Measurements from ENCODE around the gene C11orf65.

The C11orf65 gene, protein sequence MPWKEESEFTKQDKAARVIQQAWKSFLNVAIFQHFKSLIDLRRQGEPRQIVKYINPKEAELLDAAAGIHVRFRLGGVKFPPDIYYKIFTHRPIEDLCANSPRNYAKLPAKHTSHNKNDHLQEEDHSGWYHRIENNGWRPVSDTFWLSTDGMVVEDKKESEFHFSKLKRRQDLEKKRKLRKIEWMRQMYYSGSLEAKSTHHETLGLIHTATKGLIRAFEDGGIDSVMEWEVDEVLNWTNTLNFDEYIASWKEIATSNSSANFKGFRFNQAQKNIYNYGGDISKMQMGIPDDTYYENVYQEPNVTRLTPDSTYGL
- long read RNA-seq, partial matches to known transcripts: 1 of 3 reads
- long read RNA-seq, other reads (novel, unspliced or antisense): 2 of 3 reads

DNA sequence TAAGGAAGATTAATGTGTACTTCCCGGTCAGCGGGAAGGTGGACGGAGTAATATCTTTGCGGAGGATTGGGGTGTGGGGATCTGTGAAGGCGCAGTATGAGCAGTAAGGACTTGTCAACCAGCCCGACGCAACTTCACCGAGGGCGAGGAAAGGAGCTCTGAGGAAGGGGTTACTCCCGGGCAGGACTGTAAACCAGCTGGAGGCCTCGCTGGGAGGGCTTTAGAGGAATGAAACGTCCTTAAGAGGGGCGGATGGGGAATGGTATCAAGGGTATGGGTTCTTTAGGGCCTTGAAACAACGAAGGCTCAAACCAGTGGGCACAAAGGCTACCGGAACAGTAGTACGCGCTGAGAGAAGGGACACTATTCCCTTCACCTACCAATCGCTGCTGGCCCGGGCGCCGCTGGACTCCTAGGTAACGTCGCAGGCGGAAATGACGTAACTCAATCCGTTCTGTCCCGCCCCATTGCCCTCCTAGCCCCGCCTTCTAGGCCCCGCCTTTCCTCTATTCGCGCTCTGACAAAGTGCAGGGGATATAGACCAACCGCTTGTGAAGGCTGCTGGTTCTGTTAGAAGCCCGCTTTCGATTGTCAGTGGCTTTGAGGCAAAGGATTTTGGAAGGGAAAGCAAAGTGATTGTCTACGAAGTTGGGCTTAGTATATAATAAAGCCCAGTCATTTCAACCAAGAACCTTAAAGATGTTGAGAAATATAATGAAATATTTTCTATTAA lies at the start of gene C11orf65:
Gene C11orf65, minus strand, starts transcription at position 439 of the 733 bp plus-strand sequence. CDS start 5,970 bp downstream, outside the sequence.
- TF ChIP-seq GABPA (IDR thresholded peaks at IDR 0.05; ENCODE audit: low read depth): peak; percentile 73
- TF ChIP-seq, protein P1, sequence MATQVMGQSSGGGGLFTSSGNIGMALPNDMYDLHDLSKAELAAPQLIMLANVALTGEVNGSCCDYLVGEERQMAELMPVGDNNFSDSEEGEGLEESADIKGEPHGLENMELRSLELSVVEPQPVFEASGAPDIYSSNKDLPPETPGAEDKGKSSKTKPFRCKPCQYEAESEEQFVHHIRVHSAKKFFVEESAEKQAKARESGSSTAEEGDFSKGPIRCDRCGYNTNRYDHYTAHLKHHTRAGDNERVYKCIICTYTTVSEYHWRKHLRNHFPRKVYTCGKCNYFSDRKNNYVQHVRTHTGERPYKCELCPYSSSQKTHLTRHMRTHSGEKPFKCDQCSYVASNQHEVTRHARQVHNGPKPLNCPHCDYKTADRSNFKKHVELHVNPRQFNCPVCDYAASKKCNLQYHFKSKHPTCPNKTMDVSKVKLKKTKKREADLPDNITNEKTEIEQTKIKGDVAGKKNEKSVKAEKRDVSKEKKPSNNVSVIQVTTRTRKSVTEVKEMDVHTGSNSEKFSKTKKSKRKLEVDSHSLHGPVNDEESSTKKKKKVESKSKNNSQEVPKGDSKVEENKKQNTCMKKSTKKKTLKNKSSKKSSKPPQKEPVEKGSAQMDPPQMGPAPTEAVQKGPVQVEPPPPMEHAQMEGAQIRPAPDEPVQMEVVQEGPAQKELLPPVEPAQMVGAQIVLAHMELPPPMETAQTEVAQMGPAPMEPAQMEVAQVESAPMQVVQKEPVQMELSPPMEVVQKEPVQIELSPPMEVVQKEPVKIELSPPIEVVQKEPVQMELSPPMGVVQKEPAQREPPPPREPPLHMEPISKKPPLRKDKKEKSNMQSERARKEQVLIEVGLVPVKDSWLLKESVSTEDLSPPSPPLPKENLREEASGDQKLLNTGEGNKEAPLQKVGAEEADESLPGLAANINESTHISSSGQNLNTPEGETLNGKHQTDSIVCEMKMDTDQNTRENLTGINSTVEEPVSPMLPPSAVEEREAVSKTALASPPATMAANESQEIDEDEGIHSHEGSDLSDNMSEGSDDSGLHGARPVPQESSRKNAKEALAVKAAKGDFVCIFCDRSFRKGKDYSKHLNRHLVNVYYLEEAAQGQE (IDR thresholded peaks at IDR 0.05; ENCODE audit: insufficient replicate concordance, low read depth): no peak
- TF ChIP-seq POLR2AphosphoS5 (IDR thresholded peaks at IDR 0.05; ENCODE audit: low read depth): peak; percentile 94
- Histone ChIP-seq H3K4me3 (replicated peaks; ENCODE audit: insufficient read depth, low read length) (peak within 1 kb of the TSS; percentile 46), H3K27ac (replicated peaks) (peak within 1 kb of the TSS; percentile 92), H3K27me3 (ENCODE audit: insufficient read depth, poor library complexity, severe bottlenecking) (no peaks in the 10 kb centered on the region)
- peak; percentile 86 to 95 for DNase-seq (ENCODE audit: low read depth in 1 of 2, low spot score in 1 of 2)

DNA sequence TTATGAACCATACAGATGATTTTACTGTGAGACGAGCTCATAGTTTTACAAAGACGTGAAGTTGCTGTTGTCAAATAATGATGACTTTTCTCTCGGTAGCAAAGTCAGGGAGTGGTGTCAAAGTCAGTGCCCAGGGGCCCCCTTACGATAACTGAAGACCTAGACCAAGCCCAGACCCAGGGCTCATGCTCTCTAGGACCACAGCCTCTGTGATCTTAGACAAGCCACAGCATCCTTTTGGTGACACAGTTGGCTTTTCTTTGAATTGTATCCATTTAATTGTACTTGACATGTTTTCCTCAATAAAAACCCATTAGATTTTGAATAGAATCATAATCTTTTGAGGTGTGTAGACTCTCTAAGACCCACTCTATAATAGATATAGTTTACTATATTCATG lies 48.8 kb upstream of the C11orf65 start:
- Histone ChIP-seq H3K27me3 (ENCODE audit: insufficient read depth, poor library complexity, severe bottlenecking) (no peaks in the 10 kb centered on the region), H3K4me3 (replicated peaks; ENCODE audit: insufficient read depth, low read length) (no peak overlapping the region), H3K27ac (replicated peaks) (no peak overlapping the region)
- TF ChIP-seq GABPA (IDR thresholded peaks at IDR 0.05; ENCODE audit: low read depth) (no peak), POLR2AphosphoS5 (IDR thresholded peaks at IDR 0.05; ENCODE audit: low read depth) (no peak), SPI1 (IDR thresholded peaks at IDR 0.05; ENCODE audit: borderline replicate concordance, low read depth) (no peak)
- TF ChIP-seq, protein P1 (IDR thresholded peaks at IDR 0.05; ENCODE audit: insufficient replicate concordance, low read depth): no peak
- TF ChIP-seq, protein P2, sequence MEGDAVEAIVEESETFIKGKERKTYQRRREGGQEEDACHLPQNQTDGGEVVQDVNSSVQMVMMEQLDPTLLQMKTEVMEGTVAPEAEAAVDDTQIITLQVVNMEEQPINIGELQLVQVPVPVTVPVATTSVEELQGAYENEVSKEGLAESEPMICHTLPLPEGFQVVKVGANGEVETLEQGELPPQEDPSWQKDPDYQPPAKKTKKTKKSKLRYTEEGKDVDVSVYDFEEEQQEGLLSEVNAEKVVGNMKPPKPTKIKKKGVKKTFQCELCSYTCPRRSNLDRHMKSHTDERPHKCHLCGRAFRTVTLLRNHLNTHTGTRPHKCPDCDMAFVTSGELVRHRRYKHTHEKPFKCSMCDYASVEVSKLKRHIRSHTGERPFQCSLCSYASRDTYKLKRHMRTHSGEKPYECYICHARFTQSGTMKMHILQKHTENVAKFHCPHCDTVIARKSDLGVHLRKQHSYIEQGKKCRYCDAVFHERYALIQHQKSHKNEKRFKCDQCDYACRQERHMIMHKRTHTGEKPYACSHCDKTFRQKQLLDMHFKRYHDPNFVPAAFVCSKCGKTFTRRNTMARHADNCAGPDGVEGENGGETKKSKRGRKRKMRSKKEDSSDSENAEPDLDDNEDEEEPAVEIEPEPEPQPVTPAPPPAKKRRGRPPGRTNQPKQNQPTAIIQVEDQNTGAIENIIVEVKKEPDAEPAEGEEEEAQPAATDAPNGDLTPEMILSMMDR (IDR thresholded peaks at IDR 0.05; ENCODE audit: insufficient read depth, low read length): no peak
- DNase-seq (ENCODE audit: low read depth in 1 of 2, low spot score in 1 of 2): no peak

DNA sequence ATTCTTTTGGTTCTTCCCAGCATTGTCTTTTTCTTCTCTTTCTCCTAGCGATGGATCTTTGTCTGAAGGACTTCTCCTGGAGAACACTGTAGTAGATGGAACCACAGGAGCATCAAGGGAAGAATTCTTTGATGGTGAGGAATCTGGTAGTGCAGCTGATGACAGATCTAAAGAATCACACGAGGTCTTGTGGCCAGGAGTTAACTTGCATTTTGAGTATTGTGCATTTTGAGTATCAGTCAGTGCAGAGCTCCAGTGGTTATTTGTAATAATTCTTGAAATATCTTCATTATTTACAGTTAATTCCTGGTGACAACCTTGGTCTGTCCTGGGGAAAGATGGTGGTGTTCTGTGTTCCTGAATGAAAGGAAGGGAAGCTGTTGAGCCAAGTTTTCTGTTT lies 45.4 kb upstream of the C11orf65 start:
- Histone ChIP-seq H3K27ac (replicated peaks) (no peak overlapping the region), H3K27me3 (ENCODE audit: insufficient read depth, poor library complexity, severe bottlenecking) (no peaks in the 10 kb centered on the region), H3K4me3 (replicated peaks; ENCODE audit: insufficient read depth, low read length) (no peak overlapping the region)
- no peak for DNase-seq (ENCODE audit: low read depth in 1 of 2, low spot score in 1 of 2)
- TF ChIP-seq POLR2AphosphoS5 (IDR thresholded peaks at IDR 0.05; ENCODE audit: low read depth) (no peak), SPI1 (IDR thresholded peaks at IDR 0.05; ENCODE audit: borderline replicate concordance, low read depth) (no peak), GABPA (IDR thresholded peaks at IDR 0.05; ENCODE audit: low read depth) (no peak)
- TF ChIP-seq, protein P1 (IDR thresholded peaks at IDR 0.05; ENCODE audit: insufficient replicate concordance, low read depth): no peak
- TF ChIP-seq, protein P2 (IDR thresholded peaks at IDR 0.05; ENCODE audit: insufficient read depth, low read length): no peak

All from HL-60 (cell line).